Fibroblast of the aortic adventitia (primary cell): Measurements from ENCODE around the gene RAP2B. TPM values are rescaled to one million over a fixed set of nuclear protein-coding genes. Genes with fewer than 3 reads are reported as not detected.
A peak's percentile ranks its signal among the peaks of the same experiment; 100 is the strongest.

Source experiments
- DNase-seq: peaks from one replicate; pipeline ENCODE4 v3.0.0-alpha.2; 2010; ENCODE audit warnings: low read depth
- H3K4me3 ChIP-seq: 2 replicates; pipeline ENCODE4 v1.5.1; 2011; ENCODE audit warnings: low read depth, mild to moderate bottlenecking, control low read depth, low read length, moderate library complexity
- total RNA-seq: library from RNA; depleted of rRNA; stranded (reverse); fragments of >200 nt; gene quantifications from 2 replicates; pipeline ENCODE4 v1.2.3, GENCODE V29; 2012; ENCODE audit warnings: low replicate concordance
- TF ChIP-seq, protein P1 (sequence below): IDR thresholded peaks from 2 replicates; pipeline ENCODE4 v1.5.1; 2011; ENCODE audit warnings: mild to moderate bottlenecking, low read length, control low read depth, inconsistent platforms; ENCODE audit not compliant: insufficient read depth

RAP2B gene
- total RNA-seq, 1 donor, result 24.8 TPM

DNA sequence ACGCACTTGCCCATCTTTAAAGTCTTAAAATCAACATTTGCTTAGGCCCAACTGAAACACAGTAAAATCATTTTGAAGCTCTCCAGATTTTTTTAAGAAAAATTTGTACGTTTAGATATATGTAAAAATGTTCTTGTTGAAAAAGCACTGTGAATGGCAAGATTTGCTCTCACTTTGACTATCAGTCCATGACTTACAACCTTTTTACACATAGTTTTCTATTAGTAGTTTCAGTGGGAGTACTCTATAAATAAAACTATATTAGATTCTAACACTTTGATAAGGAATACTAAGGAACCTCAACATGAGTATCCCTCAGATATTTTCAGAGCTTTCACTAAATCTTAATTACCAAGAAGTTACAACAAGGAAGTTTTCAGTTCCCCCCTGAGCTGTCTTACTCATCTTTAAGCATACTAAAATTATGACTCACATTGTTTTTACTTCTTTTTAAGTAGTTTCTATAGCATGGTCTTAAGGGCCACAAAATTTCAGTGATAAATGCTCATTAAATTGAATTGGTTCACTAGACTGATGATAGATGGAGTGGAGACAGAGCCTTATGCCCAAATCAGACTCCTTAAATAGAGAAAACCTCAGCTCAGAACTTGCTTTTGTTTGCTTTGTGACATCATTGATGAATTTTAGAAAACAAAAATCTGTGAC is 31.6 kb upstream of the RAP2B start:
- peak; percentile 68 for DNase-seq
- TF ChIP-seq, protein P1, sequence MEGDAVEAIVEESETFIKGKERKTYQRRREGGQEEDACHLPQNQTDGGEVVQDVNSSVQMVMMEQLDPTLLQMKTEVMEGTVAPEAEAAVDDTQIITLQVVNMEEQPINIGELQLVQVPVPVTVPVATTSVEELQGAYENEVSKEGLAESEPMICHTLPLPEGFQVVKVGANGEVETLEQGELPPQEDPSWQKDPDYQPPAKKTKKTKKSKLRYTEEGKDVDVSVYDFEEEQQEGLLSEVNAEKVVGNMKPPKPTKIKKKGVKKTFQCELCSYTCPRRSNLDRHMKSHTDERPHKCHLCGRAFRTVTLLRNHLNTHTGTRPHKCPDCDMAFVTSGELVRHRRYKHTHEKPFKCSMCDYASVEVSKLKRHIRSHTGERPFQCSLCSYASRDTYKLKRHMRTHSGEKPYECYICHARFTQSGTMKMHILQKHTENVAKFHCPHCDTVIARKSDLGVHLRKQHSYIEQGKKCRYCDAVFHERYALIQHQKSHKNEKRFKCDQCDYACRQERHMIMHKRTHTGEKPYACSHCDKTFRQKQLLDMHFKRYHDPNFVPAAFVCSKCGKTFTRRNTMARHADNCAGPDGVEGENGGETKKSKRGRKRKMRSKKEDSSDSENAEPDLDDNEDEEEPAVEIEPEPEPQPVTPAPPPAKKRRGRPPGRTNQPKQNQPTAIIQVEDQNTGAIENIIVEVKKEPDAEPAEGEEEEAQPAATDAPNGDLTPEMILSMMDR, result no peak
- no peak overlapping the region for H3K4me3 ChIP-seq

DNA sequence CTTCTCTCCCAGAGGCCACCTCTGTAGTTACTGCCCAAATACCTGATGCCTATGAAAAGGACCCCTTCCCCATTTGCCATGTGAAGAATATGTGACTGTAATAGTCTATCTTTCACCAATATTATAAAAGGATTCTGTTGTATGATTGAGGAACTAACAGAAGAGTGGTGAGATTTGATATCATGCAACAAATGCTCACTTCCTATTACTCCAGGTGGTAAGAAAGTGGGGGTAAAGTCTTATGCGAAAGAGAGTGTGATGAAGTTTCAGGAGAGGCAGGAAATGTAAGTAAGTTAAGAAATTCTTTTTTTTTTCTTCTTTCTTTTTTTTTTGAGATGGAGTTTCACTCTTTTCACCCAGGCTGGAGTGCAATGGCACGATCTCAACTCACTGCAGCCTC is 24.4 kb upstream of the RAP2B start:
- TF ChIP-seq, protein P1, result no peak
- no peak for DNase-seq
- H3K4me3 ChIP-seq, result no peak overlapping the region

DNA sequence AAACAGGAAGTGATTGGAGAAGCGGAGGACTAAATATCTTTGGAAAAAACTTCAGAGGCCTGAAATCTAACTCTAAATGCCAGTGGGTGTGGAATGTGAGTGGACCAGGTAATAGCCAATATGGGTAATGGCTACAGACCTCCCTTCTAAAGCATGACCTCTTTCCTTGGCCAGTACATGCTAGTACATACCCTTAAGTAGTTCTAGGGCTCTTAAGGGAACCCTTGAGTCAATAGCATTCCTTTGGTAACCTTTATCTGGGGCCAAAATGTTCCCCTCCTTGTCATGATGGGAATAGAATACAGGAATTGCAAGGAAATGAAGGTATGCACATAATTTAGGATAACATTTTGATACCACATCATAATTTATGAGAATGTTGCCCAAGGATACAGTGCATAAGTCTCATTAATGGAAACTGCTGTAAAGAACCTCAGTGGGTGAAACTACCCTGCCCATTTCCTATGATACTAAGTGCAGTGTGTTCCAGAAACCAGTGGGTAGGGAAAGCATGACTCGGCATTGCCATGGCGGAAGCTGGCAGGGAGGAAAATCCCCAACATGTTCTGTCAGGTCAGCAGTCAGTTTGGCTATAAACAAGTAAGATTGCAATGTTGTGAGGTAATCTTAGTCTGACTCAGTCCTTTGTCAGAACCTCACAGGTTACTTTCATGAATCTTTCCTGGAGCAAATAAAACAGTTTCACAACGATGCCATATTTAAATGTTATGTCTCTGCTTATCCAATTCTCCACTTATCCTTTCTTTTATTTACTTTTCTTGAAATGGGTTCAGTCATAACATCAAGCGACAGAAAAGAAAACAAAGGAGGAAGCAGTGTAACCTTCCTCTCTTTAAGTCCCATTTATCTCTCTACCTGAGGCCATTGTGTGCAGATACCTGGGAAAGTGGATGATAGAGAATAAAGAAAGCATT is 23.5 kb upstream of the RAP2B start:
- TF ChIP-seq, protein P1, result no peak
- no peak overlapping the region for H3K4me3 ChIP-seq
- peak; percentile 93 for DNase-seq

GRCh38 chr3:153142961-153143360 is 19.1 kb upstream of the RAP2B start:
- no peak overlapping the region for H3K4me3 ChIP-seq
- DNase-seq, result no peak
- TF ChIP-seq, protein P1, result no peak

DNA sequence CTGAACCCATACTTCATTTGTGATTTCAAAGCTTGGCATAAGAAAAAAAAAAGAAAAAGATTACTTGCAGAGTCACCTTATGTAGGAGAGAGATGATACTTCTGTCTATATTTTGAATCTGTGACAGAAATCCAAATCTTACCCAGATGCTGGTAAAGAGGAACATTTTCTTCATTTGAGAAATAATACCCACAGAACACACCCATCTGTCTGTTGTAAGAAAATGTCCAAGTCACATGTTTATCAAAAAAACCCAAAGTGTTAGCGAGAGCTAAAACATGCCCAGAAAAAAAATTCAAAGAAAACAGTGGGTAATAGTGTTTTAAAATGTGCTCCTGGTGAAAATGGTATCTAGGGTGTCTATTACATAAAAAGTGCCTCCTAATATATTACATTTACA is 18.0 kb upstream of the RAP2B start:
- no peak overlapping the region for H3K4me3 ChIP-seq
- no peak for DNase-seq
- TF ChIP-seq, protein P1, result no peak

DNA sequence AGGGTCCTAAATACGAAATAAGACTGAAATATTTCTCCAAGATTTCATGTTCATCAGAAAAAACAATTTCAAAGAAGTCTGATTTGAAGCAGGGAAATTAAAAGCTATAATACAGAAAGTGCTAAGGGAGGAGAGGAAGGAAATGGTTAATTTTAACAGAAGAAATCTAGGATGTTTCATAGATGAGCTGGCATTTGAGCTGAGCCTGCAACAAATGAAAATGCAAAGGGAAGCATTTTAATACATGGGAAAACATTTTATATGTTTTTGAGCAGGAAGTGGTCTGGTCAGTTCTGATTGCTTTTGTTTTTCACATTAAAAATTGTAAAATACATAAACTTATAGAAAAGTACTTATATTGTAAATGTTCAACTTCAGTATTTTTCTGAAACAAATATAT is 17.2 kb upstream of the RAP2B start:
- H3K4me3 ChIP-seq, result no peak overlapping the region
- DNase-seq, result peak; percentile 51
- TF ChIP-seq, protein P1, result no peak
